Measurements from ENCODE around the gene THRB. TPM values are rescaled to one million over a fixed set of nuclear protein-coding genes. Genes with fewer than 3 reads are reported as not detected.

The THRB gene
- total and polyA plus RNA-seq, 9 of the 15 experiments (the other 6 are each of a cell fraction or from before 2014, with no cell fraction given): 1.7 to 14.9 (median 6.9) TPM

- FAIRE-seq (no peak), DNase-seq (ENCODE audit: extremely low read depth in 1 of 4, low spot score in 3 of 4) (no peak), ATAC-seq (no peak)
- Histone ChIP-seq H3K36me3 (ENCODE audit: control insufficient read depth, insufficient read depth, low read length) (peaks cover 2% of the 10 kb centered on the region; the same call in 1 of the 3 replicates), H3K9ac (ENCODE audit: insufficient read depth in 1 of 2, low read depth in 2 of 2, low read length in 2 of 2) (no peak overlapping the region), H3K27ac (ENCODE audit: extremely low read depth, low read depth, low read length) (no peak overlapping the region), H3K27me3 (ENCODE audit: control insufficient read depth in 2 of 2, insufficient read depth in 2 of 2, low read length in 2 of 2) (no peaks in the 10 kb centered on the region), H3K4me1 (replicated peaks in 1 of 2; ENCODE audit: control insufficient read depth in 2 of 2, insufficient read depth in 2 of 2, low read length in 2 of 2) (no peaks in the 10 kb centered on the region), H3K9me1 (ENCODE audit: control insufficient read depth, insufficient read depth, low read length) (no peaks in the 10 kb centered on the region), H2AFZ (ENCODE audit: low read depth, low read length) (no peak overlapping the region), H3K4me3 (no peak overlapping the region), H4K20me1 (replicated peaks; ENCODE audit: control insufficient read depth, insufficient read depth, low read length) (no peaks in the 10 kb centered on the region), H3K79me2 (ENCODE audit: control insufficient read depth, insufficient read depth, low read length) (no peaks in the 10 kb centered on the region), H3K4me2 (ENCODE audit: insufficient read depth, low read length) (no peak overlapping the region), H3K9me3 (replicated peaks; ENCODE audit: control insufficient read depth, insufficient read depth, low read depth, low read length) (no peaks in the 10 kb centered on the region)
- no TSS peak for BruUV-seq (replicated peaks)
- in situ Hi-C loops (cut with MboI) (no loop called here), intact Hi-C loops (cut with micrococcal nuclease) (no loop called here)
- POLR2A ChIA-PET: interaction anchor here (0.6 kb wide), 1 partner anchor 430 kb away, joined by 3 read pairs; no protein-coding TSS in a partner anchor
- CTCF ChIA-PET (ENCODE audit: low intra/inter-chr PET ratio): no interaction called here
- no peak for TF ChIP-seq ZNF583 (CRISPR knock-in tag; IDR thresholded peaks at IDR 0.05)
- TF ChIP-seq NELFE (IDR thresholded peaks at IDR 0.05; ENCODE audit: insufficient read depth, insufficient read length): no peak
- no peak for TF ChIP-seq POLR3A (IDR thresholded peaks at IDR 0.05; ENCODE audit: borderline replicate concordance, extremely low read depth, insufficient read depth, insufficient read length)
- no peak for TF ChIP-seq ZNF224 (CRISPR knock-in tag; IDR thresholded peaks at IDR 0.05)
- TF ChIP-seq REST (IDR thresholded peaks at IDR 0.05; ENCODE audit: borderline replicate concordance): no peak
- no peak for TF ChIP-seq REST (CRISPR knock-in tag; IDR thresholded peaks at IDR 0.05; ENCODE audit: low read depth)
- no peak for TF ChIP-seq ZNF76 (CRISPR knock-in tag; IDR thresholded peaks at IDR 0.05; ENCODE audit: borderline replicate concordance)
- TF ChIP-seq CREBBP (IDR thresholded peaks at IDR 0.05; ENCODE audit: low read depth, low read length): no peak
- TF ChIP-seq GTF3C2 (IDR thresholded peaks at IDR 0.05; ENCODE audit: borderline replicate concordance, extremely low read depth, insufficient read length): no peak
- TF ChIP-seq ZBTB43 (CRISPR knock-in tag; IDR thresholded peaks at IDR 0.05): no peak
- TF ChIP-seq ZNF232 (CRISPR knock-in tag; IDR thresholded peaks at IDR 0.05): no peak
Observed at GRCh38 chr3:24133436-24133835, 361.2 kb downstream of the THRB start.

All from K562 (cell line).